Measurements from ENCODE around the gene SPTB.

The SPTB gene

DNA sequence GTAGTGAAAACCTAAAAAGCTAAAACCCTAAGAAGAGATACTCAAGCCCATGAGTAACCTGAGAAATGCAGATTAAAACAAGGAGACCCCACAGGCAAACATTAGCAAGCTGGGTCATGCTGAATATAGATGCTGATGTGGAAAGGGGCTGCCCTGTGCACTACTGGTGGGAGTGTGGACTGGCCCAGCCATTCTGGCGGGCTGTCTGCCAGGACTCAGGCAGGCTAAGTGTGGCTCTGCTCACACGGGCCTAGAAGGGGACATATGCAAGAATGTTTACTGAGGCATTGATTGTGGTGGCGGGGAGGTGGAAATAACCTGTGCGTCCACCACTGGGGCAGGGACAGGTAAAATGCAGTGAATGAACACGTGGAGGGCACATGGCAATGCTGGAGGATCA lies 48.3 kb downstream of the SPTB start:
- Mint-ChIP-seq H3K9me3 (no peaks in the 10 kb centered on the region), H3K27ac (no peak overlapping the region), H3K4me1 (peaks cover 24% of the 10 kb centered on the region), H3K36me3 (ENCODE audit: low read depth) (no peaks in the 10 kb centered on the region), H3K4me3 (no peak overlapping the region), H3K27me3 (ENCODE audit: low read depth) (no peaks in the 10 kb centered on the region)
- TF ChIP-seq, protein P1, sequence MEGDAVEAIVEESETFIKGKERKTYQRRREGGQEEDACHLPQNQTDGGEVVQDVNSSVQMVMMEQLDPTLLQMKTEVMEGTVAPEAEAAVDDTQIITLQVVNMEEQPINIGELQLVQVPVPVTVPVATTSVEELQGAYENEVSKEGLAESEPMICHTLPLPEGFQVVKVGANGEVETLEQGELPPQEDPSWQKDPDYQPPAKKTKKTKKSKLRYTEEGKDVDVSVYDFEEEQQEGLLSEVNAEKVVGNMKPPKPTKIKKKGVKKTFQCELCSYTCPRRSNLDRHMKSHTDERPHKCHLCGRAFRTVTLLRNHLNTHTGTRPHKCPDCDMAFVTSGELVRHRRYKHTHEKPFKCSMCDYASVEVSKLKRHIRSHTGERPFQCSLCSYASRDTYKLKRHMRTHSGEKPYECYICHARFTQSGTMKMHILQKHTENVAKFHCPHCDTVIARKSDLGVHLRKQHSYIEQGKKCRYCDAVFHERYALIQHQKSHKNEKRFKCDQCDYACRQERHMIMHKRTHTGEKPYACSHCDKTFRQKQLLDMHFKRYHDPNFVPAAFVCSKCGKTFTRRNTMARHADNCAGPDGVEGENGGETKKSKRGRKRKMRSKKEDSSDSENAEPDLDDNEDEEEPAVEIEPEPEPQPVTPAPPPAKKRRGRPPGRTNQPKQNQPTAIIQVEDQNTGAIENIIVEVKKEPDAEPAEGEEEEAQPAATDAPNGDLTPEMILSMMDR (IDR thresholded peaks at IDR 0.05; ENCODE audit: unreplicated experiment in 3 of 3), result no peak

DNA sequence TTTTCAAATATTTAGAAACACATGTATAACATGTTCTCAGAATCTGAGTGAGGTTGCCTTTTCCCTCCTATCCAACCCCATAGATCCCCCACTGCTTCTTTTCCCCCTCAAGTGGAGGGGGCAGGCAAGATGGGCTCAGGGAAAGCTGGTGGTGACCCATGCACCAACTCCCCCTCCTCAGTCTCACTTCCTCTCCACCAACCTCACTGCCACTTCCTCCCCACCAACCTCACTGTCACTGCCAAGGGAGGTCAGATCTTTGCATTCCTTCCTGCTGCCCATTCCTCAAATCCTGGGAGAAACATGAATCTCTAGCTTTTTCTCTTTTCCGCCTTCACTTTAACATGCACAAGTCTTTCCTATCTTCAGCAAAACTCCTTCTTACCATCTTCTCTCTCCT lies 48.7 kb downstream of the SPTB start:
- no peaks in the 10 kb centered on the region for H3K9me3 Mint-ChIP-seq
- TF ChIP-seq, protein P1 (IDR thresholded peaks at IDR 0.05; ENCODE audit: unreplicated experiment in 3 of 3), result no peak
- no peaks in the 10 kb centered on the region for H3K36me3 Mint-ChIP-seq (ENCODE audit: low read depth)
- H3K4me3 Mint-ChIP-seq, result no peak overlapping the region
- no peaks in the 10 kb centered on the region for H3K27me3 Mint-ChIP-seq (ENCODE audit: low read depth)
- H3K4me1 Mint-ChIP-seq, result peaks cover 28% of the 10 kb centered on the region
- H3K27ac Mint-ChIP-seq, result no peak overlapping the region

DNA sequence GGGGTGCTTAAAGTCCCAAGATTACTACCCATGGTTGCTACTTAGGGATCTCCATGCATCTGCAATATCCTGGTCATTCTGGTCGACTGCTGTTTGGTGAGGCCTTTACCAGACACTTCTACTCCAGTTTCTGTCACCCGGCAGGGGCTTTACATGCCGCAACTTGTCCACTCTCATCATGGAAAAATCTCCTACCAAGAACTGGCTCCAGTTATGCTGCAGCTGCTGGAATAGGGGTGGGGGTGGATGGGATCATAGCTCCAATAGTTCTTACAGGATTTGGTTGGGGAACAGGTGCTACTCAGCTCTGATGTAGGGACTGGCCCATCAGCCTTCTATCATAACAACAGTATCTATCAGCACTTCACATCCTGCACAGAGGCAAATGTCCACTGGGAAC lies 51.6 kb downstream of the SPTB start:
- Mint-ChIP-seq H3K4me3 (peak overlapping the region in 1 of 3 experiments; percentile 23), H3K9me3 (no peaks in the 10 kb centered on the region), H3K4me1 (peaks cover 55% of the 10 kb centered on the region), H3K27ac (peak overlapping the region; percentile 16 to 53 (median 45)), H3K27me3 (ENCODE audit: low read depth) (peaks cover 4% of the 10 kb centered on the region), H3K36me3 (ENCODE audit: low read depth) (no peaks in the 10 kb centered on the region)
- TF ChIP-seq, protein P1 (IDR thresholded peaks at IDR 0.05; ENCODE audit: unreplicated experiment in 3 of 3), result no peak

DNA sequence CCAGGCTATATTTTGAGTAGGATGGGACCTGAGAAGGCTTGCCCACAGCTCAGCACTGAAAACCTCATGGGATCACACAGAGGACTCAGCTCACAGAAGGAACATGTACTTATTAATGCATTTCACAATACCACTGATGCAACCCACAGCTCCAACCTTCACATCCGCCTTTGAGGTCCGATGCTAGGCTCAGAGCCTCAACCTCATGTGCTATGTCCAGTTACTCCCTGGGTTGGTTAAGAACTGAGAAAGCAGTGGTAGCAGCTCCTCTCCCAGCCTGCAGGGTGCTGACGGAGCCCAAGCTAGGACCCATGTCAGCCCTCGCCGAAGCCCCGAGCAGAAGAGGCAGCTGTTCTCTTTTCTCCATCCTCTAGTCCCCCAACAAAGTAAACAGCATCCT lies 52.9 kb downstream of the SPTB start:
- TF ChIP-seq, protein P1 (IDR thresholded peaks at IDR 0.05; ENCODE audit: unreplicated experiment in 3 of 3), result no peak
- peaks cover 4% of the 10 kb centered on the region for H3K27me3 Mint-ChIP-seq (ENCODE audit: low read depth)
- peaks cover 67% of the 10 kb centered on the region for H3K4me1 Mint-ChIP-seq
- no peaks in the 10 kb centered on the region for H3K9me3 Mint-ChIP-seq
- no peaks in the 10 kb centered on the region for H3K36me3 Mint-ChIP-seq (ENCODE audit: low read depth)
- H3K27ac Mint-ChIP-seq, result peak overlapping the region in 1 of 3 experiments; percentile 27
- H3K4me3 Mint-ChIP-seq, result peak overlapping the region in 1 of 3 experiments; percentile 10

DNA sequence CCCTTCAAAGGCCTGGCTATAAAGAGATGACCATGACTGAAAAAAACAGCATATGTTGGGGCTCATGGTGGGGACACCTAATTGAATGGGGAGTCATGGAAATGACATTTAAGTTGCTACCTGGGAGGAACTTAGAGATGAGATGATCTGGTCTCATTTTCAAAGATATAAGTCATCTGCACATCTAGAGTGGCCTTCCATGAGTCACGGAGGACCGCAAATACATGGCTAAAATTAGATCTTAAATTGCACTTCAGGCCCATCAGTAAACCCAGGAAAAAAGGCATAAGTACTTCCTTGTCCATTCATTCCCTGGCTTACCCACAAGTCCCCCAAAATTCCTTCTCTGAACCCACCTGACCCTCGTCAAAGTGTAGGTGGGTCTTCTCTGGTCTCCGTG lies 53.4 kb downstream of the SPTB start:
- H3K27me3 Mint-ChIP-seq (ENCODE audit: low read depth), result peaks cover 4% of the 10 kb centered on the region
- no peaks in the 10 kb centered on the region for H3K36me3 Mint-ChIP-seq (ENCODE audit: low read depth)
- TF ChIP-seq, protein P1 (IDR thresholded peaks at IDR 0.05; ENCODE audit: unreplicated experiment in 3 of 3), result no peak
- H3K27ac Mint-ChIP-seq, result peak overlapping the region in 1 of 3 experiments; percentile 70
- H3K9me3 Mint-ChIP-seq, result no peaks in the 10 kb centered on the region
- peaks cover 72% of the 10 kb centered on the region for H3K4me1 Mint-ChIP-seq
- H3K4me3 Mint-ChIP-seq, result no peak overlapping the region

DNA sequence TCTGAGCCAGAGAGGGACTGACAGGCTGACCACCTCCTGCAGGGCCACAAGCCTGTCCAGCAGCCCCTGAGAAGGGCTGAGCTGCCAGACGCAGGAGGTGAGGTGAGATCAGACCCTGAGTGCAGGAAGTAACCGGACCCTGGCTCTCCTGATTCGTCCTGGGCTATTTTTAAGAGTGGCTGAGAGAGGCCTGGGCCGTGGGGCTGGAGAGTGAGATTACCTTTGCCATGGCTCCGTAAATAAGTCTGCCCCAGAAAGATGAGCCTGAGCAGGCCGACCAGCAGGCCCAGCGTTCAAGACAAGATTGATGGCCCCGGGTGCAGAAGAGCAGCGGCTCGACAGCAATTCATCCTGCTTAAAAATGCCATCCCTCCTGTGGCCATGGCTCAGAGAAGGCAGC lies 54.2 kb downstream of the SPTB start:
- Mint-ChIP-seq H3K9me3 (no peaks in the 10 kb centered on the region), H3K27me3 (ENCODE audit: low read depth) (peaks cover 4% of the 10 kb centered on the region), H3K27ac (peak overlapping the region in 2 of 3 experiments; percentile 36 to 70), H3K36me3 (ENCODE audit: low read depth) (no peaks in the 10 kb centered on the region), H3K4me3 (peak overlapping the region in 2 of 3 experiments; percentile 49 to 59), H3K4me1 (peaks cover 74% of the 10 kb centered on the region)
- TF ChIP-seq, protein P1 (IDR thresholded peaks at IDR 0.05; ENCODE audit: unreplicated experiment in 3 of 3), result no peak
